ENCODE results near the gene IFT88.

- TF ChIP-seq CTCF (conservative IDR thresholded peaks at IDR 0.05 in 1 of 2, IDR thresholded peaks at IDR 0.05 in 1 of 2; ENCODE audit: low read depth in 1 of 2, low read length in 2 of 2) (no peak), EZH2 (IDR thresholded peaks at IDR 0.05; ENCODE audit: low read length, missing control alignments) (no peak)
These were observed 41.8 kb upstream of the IFT88 start for GRCh38 chr13:20525144-20525600.

All from fibroblast of lung (primary cell).